SK-N-MC (cell line): ENCODE results near the gene LFNG.

ENCODE experiments used
- DNase-seq: peaks from one replicate; pipeline ENCODE4 v3.0.0-alpha.2; 2011; ENCODE audit warnings: low read depth, low spot score
- H3K27ac ChIP-seq: fragments of 200-600 bp; sonication (generic); 2 replicates; pipeline ENCODE4 v1.5.1; 2016; ENCODE audit warnings: mixed run types
- H3K36me3 ChIP-seq: fragments of 200-600 bp; sonication (generic); 2 replicates; pipeline ENCODE4 v1.6.1; 2017; ENCODE audit warnings: antibody characterized with exemption, low read length, mixed read lengths; ENCODE audit not compliant: insufficient read depth
- H3K4me3 ChIP-seq: fragments of 200-600 bp; sonication (generic); 2 replicates; pipeline ENCODE4 v1.5.1; 2016
- H3K9ac ChIP-seq: fragments of 200-600 bp; sonication (generic); 2 replicates; pipeline ENCODE4 v1.8.0; 2017; ENCODE audit warnings: mixed run types, mixed read lengths; ENCODE audit not compliant: insufficient read length
- H3K9me3 ChIP-seq: fragments of 200-600 bp; sonication (generic); 2 replicates; pipeline ENCODE4 v1.6.1; 2017; ENCODE audit warnings: low read depth, mild to moderate bottlenecking, antibody characterized with exemption, low read length, moderate library complexity, mixed read lengths
- EZH2 ChIP-seq: fragments of 200-600 bp; sonication (generic); IDR thresholded peaks from one replicate; pipeline ENCODE4 v1.6.1; 2017; ENCODE audit warnings: antibody characterized with exemption
- FOXP2 ChIP-seq: optimal IDR thresholded peaks from 2 replicates; pipeline ENCODE3; 2011; ENCODE audit warnings: mild to moderate bottlenecking, moderate library complexity; ENCODE audit not compliant: insufficient read depth; ENCODE audit errors: extremely low read length, control extremely low read depth
- POLR2AphosphoS5 ChIP-seq: IDR thresholded peaks from 2 replicates; pipeline ENCODE4 v1.6.1; 2012; ENCODE audit warnings: mild to moderate bottlenecking, low read depth, low read length, borderline replicate concordance

LFNG gene

GRCh38 chr7:2517678-2518507, 1.7 kb upstream of the LFNG start:
- H3K9ac ChIP-seq, result no peak overlapping the region
- DNase-seq, result no peak
- no peaks in the 10 kb centered on the region for H3K36me3 ChIP-seq
- no peak overlapping the region for H3K27ac ChIP-seq
- TF ChIP-seq FOXP2 (no peak), POLR2AphosphoS5 (no peak), EZH2 (no peak)
- H3K9me3 ChIP-seq, result no peaks in the 10 kb centered on the region
- H3K4me3 ChIP-seq, result no peak overlapping the region

GRCh38 chr7:2518737-2519118, 846 bp upstream of the LFNG start:
- no peaks in the 10 kb centered on the region for H3K9me3 ChIP-seq
- TF ChIP-seq EZH2 (no peak), POLR2AphosphoS5 (no peak), FOXP2 (no peak)
- H3K4me3 ChIP-seq, result peak overlapping the region; percentile 75
- H3K36me3 ChIP-seq, result no peaks in the 10 kb centered on the region
- H3K27ac ChIP-seq, result no peak overlapping the region
- no peak for DNase-seq
- H3K9ac ChIP-seq, result no peak overlapping the region

- TF ChIP-seq POLR2AphosphoS5 (no peak), FOXP2 (no peak), EZH2 (no peak)
- no peak for DNase-seq
Observed at GRCh38 chr7:2520131-2520760, 672 bp downstream of the LFNG start.

GRCh38 chr7:2520761-2521290, 1.3 kb downstream of the LFNG start:
- Histone ChIP-seq H3K4me3 (peak overlapping the region; percentile 76), H3K9me3 (no peaks in the 10 kb centered on the region), H3K9ac (no peak overlapping the region), H3K27ac (no peak overlapping the region), H3K36me3 (no peaks in the 10 kb centered on the region)
- TF ChIP-seq EZH2 (no peak), FOXP2 (no peak), POLR2AphosphoS5 (no peak)
- no peak for DNase-seq

More at GRCh38 chr7:2520131-2520760, 672 bp downstream of the LFNG start:
- Histone ChIP-seq H3K36me3 (no peaks in the 10 kb centered on the region), H3K27ac (no peak overlapping the region), H3K9ac (no peak overlapping the region), H3K9me3 (no peaks in the 10 kb centered on the region), H3K4me3 (peak overlapping the region; percentile 76)

- no peaks in the 10 kb centered on the region for H3K36me3 ChIP-seq
- H3K4me3 ChIP-seq, result no peak overlapping the region
- no peak for TF ChIP-seq EZH2
- no peak for TF ChIP-seq FOXP2
- no peak for TF ChIP-seq POLR2AphosphoS5
- no peaks in the 10 kb centered on the region for H3K9me3 ChIP-seq
- no peak overlapping the region for H3K27ac ChIP-seq
- no peak for DNase-seq
- H3K9ac ChIP-seq, result no peak overlapping the region
Observed at GRCh38 chr7:2521341-2521745, 1.8 kb downstream of the LFNG start.

- no peak for DNase-seq
- Histone ChIP-seq H3K4me3 (no peak overlapping the region), H3K36me3 (no peaks in the 10 kb centered on the region), H3K9me3 (no peaks in the 10 kb centered on the region), H3K27ac (no peak overlapping the region), H3K9ac (no peak overlapping the region)
- no peak for TF ChIP-seq EZH2
Observed at GRCh38 chr7:2521952-2522591, 2.5 kb downstream of the LFNG start.

GRCh38 chr7:2522780-2523433, 3.3 kb downstream of the LFNG start:
- Histone ChIP-seq H3K9ac (no peak overlapping the region), H3K36me3 (no peaks in the 10 kb centered on the region), H3K27ac (no peak overlapping the region), H3K4me3 (no peak overlapping the region), H3K9me3 (no peaks in the 10 kb centered on the region)
- DNase-seq, result no peak
- TF ChIP-seq POLR2AphosphoS5, result no peak
- no peak for TF ChIP-seq FOXP2
- TF ChIP-seq EZH2, result no peak

GRCh38 chr7:2523461-2523936, 3.9 kb downstream of the LFNG start:
- no peak overlapping the region for H3K9ac ChIP-seq
- TF ChIP-seq POLR2AphosphoS5, result no peak
- no peak for TF ChIP-seq EZH2
- no peak for TF ChIP-seq FOXP2
- H3K27ac ChIP-seq, result no peak overlapping the region
- DNase-seq, result no peak
- H3K4me3 ChIP-seq, result no peak overlapping the region
- H3K36me3 ChIP-seq, result no peaks in the 10 kb centered on the region
- no peaks in the 10 kb centered on the region for H3K9me3 ChIP-seq
